Amygdala (tissue), 56 donors: ENCODE data around the gene CAST.

ENCODE experiments used
- DNase-seq, 56 donors: peaks; one replicate each; lab custom pipeline; 2025; lab: John Stamatoyannopoulos, UW

Gene CAST

GRCh38 chr5:96808541-96808828 is 146.3 kb downstream of the CAST start:
- DNase-seq = no peak

GRCh38 chr5:96808868-96809558 is 146.8 kb downstream of the CAST start:
- DNase-seq = no peak

- peak in 1 of 56 donors; percentile 6 for DNase-seq
These were observed 147.7 kb downstream of the CAST start for GRCh38 chr5:96809921-96810320.

- DNase-seq = no peak
These were observed 150.7 kb downstream of the CAST start for GRCh38 chr5:96812851-96813250.

GRCh38 chr5:96814041-96814440 is 151.9 kb downstream of the CAST start:
- no peak for DNase-seq

- DNase-seq = no peak
These were observed 154.3 kb downstream of the CAST start for GRCh38 chr5:96816411-96816939.

- no peak for DNase-seq
These were observed 154.8 kb downstream of the CAST start for GRCh38 chr5:96816991-96817390.

- peak in 3 of 56 donors; percentile 9 to 22 (median 10) for DNase-seq
These were observed 155.3 kb downstream of the CAST start for GRCh38 chr5:96817506-96817905.

GRCh38 chr5:96818125-96818788 is 156.1 kb downstream of the CAST start:
- no peak for DNase-seq

GRCh38 chr5:96819806-96820205 is 157.6 kb downstream of the CAST start:
- no peak for DNase-seq

- no peak for DNase-seq
These were observed 159.2 kb downstream of the CAST start for GRCh38 chr5:96821260-96821916.

GRCh38 chr5:96822686-96823459 is 160.7 kb downstream of the CAST start:
- no peak for DNase-seq

GRCh38 chr5:96823900-96824380 is 161.8 kb downstream of the CAST start:
- DNase-seq = no peak
